SJCRH30 (cell line): Measurements from ENCODE around the gene CFAP47. TPM values are rescaled to one million over a fixed set of nuclear protein-coding genes. Genes with fewer than 3 reads are reported as not detected.
A peak's percentile ranks its signal among the peaks of the same experiment; 100 is the strongest.
"Not testable (repeated sequence)": the region's sequence is repeated elsewhere in the genome, so short reads cannot be mapped to it uniquely, and the experiment has no call there.

Experiments
- DNase-seq, 2 experiments: peaks; one replicate each; pipeline ENCODE4 v3.0.0-alpha.2; 2015 to 2020
- H3K27ac ChIP-seq: fragments of 250-450 bp; sonication (Bioruptor Pico); 2 replicates; pipeline ENCODE4 v1.5.1; 2020; ENCODE audit warnings: mild to moderate bottlenecking, moderate library complexity
- H3K27me3 ChIP-seq: fragments of 250-450 bp; sonication (Bioruptor Pico); 2 replicates; pipeline ENCODE4 v1.5.1; 2020; ENCODE audit warnings: mild to moderate bottlenecking, moderate library complexity
- H3K36me3 ChIP-seq: fragments of 250-450 bp; sonication (Bioruptor Pico); 2 replicates; pipeline ENCODE4 v1.5.1; 2020; ENCODE audit warnings: mild to moderate bottlenecking, moderate library complexity
- H3K4me1 ChIP-seq: fragments of 250-450 bp; sonication (Bioruptor Pico); 2 replicates; pipeline ENCODE4 v1.5.1; 2020; ENCODE audit warnings: mild to moderate bottlenecking, moderate library complexity
- H3K4me3 ChIP-seq: fragments of 250-450 bp; sonication (Bioruptor Pico); 2 replicates; pipeline ENCODE4 v1.5.1; 2020; ENCODE audit warnings: mild to moderate bottlenecking, moderate library complexity
- H3K9me3 ChIP-seq: fragments of 250-450 bp; sonication (Bioruptor Pico); replicated peaks from 2 replicates; pipeline ENCODE4 v1.5.1; 2020; ENCODE audit warnings: mild to moderate bottlenecking, moderate library complexity
- total RNA-seq: library from RNA; depleted of rRNA; stranded (reverse); fragments of >200 nt; shearing (Covaris generic); gene quantifications from 2 replicates; pipeline ENCODE4 v1.2.3, GENCODE V29; 2014; rRNA removed

CFAP47 gene, protein sequence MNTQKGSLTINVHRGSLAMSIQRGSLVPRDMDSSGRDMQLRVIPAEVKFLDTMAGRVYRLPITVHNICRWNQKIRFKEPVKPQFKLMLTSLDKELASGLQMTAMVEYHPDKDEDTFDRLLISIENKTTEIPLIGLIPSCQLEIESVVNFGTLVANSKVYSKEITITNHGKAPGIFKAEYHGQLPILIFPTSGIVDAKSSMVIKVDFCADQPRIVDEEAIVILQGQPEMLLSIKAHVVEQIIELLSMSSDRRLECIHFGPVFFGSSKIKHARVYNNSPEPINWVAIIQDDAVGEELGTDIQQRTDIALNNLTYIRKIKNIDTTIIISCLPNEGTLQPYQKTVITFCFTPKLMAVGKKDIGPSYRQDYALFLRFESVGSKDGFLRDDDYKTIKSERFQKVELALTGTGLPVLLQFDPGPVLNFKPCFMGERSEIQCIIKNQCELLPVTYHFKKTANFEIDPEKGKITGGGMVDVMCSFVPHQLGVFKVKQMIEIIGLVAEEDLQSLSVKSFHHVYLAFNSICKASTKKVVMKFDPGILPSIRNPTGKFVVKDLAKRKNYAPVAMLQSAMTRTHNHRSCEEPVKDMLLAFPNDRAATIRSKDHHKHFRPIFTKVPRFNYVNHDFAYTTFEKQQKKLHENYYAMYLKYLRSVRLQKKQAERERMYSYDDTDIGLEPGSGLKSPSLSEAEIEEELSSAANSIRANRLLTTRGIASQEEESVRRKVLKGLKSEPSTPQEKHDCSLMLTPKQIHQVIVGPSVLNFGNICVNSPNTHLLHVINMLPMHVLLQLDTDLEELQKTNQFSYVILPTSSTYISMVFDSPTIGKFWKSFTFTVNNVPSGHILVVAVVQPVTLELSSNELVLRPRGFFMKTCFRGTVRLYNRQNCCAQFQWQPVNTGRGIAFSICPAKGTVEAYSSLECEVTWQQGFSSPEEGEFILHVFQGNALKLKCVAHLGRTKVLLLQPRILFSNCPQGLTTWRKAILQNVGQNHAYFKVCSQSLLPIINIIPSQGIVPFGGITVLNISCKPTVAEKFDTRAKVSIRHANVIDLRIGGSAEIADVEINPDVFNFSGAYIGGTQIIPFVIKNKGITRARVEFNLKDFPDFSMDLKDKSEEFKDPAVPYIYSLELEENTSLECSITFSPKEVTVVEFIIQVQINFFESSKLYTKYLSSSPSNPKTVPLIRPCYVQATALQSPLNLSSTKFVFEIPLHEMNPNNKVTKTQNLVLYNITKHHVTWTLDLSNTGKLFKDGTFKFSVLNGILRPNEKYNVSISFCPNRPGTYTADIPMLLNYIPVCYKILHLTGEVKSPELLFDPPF (N-terminal part only)
- not detected in 2 replicates for total RNA-seq

DNA sequence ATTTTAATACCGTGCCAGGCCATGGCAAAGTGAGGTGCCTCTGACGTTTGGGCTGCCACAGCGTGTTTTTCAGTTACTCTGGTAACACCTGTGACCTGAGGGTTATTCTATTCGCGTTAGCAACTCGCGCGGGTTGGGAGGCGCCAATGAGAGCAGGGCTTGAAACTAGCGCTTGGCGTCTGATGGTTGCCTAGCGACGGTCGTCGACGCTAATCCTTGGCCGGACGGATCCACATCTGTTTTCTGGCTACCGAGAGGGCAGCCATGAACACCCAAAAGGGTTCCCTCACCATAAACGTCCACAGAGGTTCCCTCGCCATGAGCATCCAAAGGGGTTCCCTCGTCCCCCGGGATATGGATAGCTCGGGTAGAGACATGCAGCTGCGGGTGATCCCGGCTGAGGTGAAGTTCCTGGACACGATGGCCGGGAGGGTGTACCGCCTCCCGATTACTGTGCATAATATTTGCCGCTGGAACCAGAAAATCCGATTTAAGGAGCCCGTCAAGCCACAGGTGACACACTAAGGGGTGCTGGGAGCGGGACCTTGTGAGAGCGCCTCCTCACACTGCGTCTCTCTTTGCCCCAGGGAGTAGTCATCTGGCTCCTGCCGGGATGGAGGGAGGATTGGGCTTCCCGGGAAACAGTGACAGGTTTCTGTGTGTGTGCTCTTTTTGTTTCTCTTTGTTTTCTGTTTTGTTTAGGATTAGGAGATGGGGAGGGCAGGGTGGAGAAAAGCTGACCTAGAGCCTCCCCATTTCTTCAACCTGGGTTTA is at the start of gene CFAP47:
TSS of gene CFAP47 (plus strand) at position 199 of the 774 bp plus-strand sequence. CDS start at position 265, 66 bp downstream.
- H3K4me1 ChIP-seq = no peaks in the 10 kb centered on the region
- no peaks in the 10 kb centered on the region for H3K9me3 ChIP-seq
- no peak within 1 kb of the TSS for H3K27ac ChIP-seq
- peak in 1 of 2 experiments; percentile 12 for DNase-seq
- H3K36me3 ChIP-seq = no peaks in the 10 kb centered on the region
- H3K4me3 ChIP-seq = no peak within 1 kb of the TSS
- H3K27me3 ChIP-seq = no peaks in the 10 kb centered on the region

DNA sequence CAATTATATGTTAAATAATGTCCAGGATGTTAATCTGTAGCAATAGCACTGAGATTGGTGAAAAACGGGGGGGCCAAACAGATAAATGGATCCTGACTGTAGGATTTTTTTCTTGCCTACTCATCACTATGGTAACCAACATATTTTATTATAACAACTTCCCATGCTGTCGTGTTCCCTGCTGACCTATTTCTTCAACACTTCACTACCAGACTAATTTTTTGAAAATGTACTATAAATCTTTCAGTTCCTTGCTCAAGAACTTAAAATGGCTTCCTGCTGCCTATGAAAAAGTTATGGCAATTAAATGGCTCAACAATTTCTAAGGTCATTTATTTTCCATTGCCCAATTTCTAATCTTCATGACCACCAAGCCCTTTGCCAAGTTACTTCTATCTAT is 38.9 kb upstream of the CFAP47 start:
- no peak for DNase-seq
- no peaks in the 10 kb centered on the region for H3K9me3 ChIP-seq
- no peaks in the 10 kb centered on the region for H3K36me3 ChIP-seq
- H3K4me1 ChIP-seq = no peaks in the 10 kb centered on the region
- no peak overlapping the region for H3K4me3 ChIP-seq
- H3K27me3 ChIP-seq = no peaks in the 10 kb centered on the region
- H3K27ac ChIP-seq = no peak overlapping the region

DNA sequence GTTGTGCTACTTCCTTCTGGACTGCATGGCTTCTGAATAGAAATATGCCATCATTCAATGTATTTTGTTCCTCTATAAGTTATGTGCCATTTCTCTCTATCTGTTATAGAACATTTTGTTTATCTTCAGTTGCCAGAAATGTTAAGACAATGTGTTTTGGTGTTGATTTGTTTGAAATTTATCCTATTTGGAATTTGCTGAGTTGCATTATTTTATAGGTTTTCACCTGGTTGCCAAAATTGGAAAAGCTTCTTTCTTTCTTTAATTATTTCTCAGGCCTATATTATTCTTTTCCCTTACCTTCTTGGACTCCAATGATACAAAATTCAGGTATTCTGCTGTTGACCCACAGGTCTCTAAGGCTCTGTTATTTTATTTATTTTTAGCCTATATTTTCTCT is 33.4 kb upstream of the CFAP47 start:
- Histone ChIP-seq H3K27ac (no peak overlapping the region), H3K9me3 (no peaks in the 10 kb centered on the region), H3K36me3 (no peaks in the 10 kb centered on the region), H3K4me3 (no peak overlapping the region), H3K27me3 (no peaks in the 10 kb centered on the region), H3K4me1 (no peaks in the 10 kb centered on the region)
- DNase-seq = no peak

DNA sequence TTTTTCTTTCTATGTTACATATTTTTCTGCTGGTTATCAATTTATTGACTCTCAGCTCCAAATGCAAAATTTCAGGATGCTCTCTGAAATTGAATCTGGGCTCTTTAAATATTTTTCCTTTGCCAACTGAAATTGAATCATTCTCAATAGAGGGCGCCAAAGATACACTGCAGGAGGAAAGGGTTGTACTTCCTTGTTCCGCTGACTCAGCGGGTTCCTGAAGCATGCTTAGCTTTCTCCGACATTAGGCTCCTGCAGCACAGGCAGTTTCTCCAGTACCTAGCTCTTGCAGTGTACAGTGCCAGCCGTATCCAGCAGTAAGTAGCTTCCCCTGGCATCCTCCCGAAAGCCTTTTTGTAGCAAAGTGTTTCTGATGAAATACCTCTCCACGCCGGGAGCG is 28.8 kb upstream of the CFAP47 start:
- no peaks in the 10 kb centered on the region for H3K27me3 ChIP-seq
- no peaks in the 10 kb centered on the region for H3K4me1 ChIP-seq
- DNase-seq = peak; percentile 20 to 61
- no peak overlapping the region for H3K27ac ChIP-seq
- H3K4me3 ChIP-seq = no peak overlapping the region
- no peaks in the 10 kb centered on the region for H3K36me3 ChIP-seq
- H3K9me3 ChIP-seq = no peaks in the 10 kb centered on the region

DNA sequence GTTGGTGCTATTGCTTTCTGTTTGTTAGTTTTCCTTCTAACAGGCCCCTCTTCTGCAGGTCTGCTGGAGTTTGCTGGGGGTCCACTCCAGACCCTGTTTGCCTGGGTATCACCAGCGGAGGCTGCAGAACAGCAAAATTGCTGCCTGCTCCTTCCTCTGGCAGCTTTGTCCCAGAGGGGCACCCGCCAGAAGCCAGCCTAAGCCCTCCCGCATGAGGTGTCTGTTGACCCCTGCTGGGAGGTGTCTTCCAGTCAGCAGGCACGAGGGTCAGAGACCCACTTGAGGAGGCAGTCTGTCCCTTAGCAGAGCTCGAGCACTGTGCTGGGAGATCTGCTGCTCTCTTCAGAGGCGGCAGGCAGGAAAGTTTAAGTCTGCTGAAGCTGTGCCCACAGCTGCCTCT is 67.3 kb downstream of the CFAP47 start:
- DNase-seq, H3K36me3 ChIP-seq, H3K4me3 ChIP-seq, H3K27me3 ChIP-seq, H3K9me3 ChIP-seq, H3K4me1 ChIP-seq, H3K27ac ChIP-seq: not testable (repeated sequence)

- no peaks in the 10 kb centered on the region for H3K36me3 ChIP-seq
- H3K4me1 ChIP-seq = no peaks in the 10 kb centered on the region
- DNase-seq = no peak
- H3K4me3 ChIP-seq = no peak overlapping the region
- no peaks in the 10 kb centered on the region for H3K9me3 ChIP-seq
- H3K27me3 ChIP-seq = no peaks in the 10 kb centered on the region
- H3K27ac ChIP-seq = no peak overlapping the region
Observed at GRCh38 chrX:36007207-36007606, 87.7 kb downstream of the CFAP47 start.

- DNase-seq = no peak
- no peaks in the 10 kb centered on the region for H3K27me3 ChIP-seq
- no peak overlapping the region for H3K27ac ChIP-seq
- no peaks in the 10 kb centered on the region for H3K4me1 ChIP-seq
- no peaks in the 10 kb centered on the region for H3K36me3 ChIP-seq
- no peaks in the 10 kb centered on the region for H3K9me3 ChIP-seq
- H3K4me3 ChIP-seq = no peak overlapping the region
Observed at GRCh38 chrX:36019125-36019524, 99.6 kb downstream of the CFAP47 start.

GRCh38 chrX:36035550-36035949 is 116.0 kb downstream of the CFAP47 start:
- H3K27ac ChIP-seq = no peak overlapping the region
- no peak for DNase-seq
- H3K36me3 ChIP-seq = no peaks in the 10 kb centered on the region
- no peaks in the 10 kb centered on the region for H3K4me1 ChIP-seq
- H3K4me3 ChIP-seq = no peak overlapping the region
- no peaks in the 10 kb centered on the region for H3K27me3 ChIP-seq
- H3K9me3 ChIP-seq = no peaks in the 10 kb centered on the region

DNA sequence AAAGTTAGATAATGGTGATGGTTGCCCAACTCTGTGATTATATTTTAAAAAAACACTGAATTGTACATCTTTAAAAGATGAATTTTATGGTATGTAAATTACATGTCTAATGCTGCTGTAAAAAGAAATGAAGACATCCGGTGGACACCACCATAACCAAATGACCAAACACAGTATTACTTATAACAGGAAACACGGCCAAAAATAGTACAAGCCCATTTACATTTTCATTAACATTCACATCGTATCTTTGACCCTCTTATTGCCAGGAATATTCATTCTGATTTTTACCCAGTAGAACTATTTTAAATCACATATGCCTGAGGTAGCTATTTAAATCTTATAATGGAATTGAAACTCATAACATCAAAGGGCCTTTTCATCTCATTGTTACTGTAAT is 143.2 kb downstream of the CFAP47 start:
- H3K4me3 ChIP-seq = no peak overlapping the region
- H3K36me3 ChIP-seq = no peaks in the 10 kb centered on the region
- DNase-seq = no peak
- no peaks in the 10 kb centered on the region for H3K4me1 ChIP-seq
- no peak overlapping the region for H3K27ac ChIP-seq
- H3K27me3 ChIP-seq = no peaks in the 10 kb centered on the region
- no peaks in the 10 kb centered on the region for H3K9me3 ChIP-seq

DNA sequence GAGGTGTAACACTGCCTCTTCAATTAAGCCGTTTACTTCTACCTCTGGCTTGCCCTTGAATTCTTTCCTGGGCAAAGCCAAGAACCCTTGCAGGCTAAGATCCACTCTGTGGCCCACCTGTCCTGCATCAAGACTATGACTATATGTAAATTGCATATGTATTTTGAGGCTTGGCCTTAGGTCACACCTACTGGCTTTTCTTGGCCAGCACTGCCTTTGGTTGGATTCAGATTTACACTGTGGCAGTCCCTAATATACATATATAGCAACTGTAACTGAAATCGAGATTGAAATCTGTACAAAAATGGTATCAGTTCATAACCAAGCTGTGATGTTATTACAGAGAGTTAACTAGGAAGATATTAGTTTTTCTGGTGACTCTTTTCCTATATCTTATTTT is 151.5 kb downstream of the CFAP47 start:
- Histone ChIP-seq H3K36me3 (no peaks in the 10 kb centered on the region), H3K27ac (no peak overlapping the region), H3K4me1 (no peaks in the 10 kb centered on the region), H3K4me3 (no peak overlapping the region), H3K9me3 (no peaks in the 10 kb centered on the region), H3K27me3 (no peaks in the 10 kb centered on the region)
- DNase-seq = no peak

- DNase-seq, H3K27ac ChIP-seq, H3K9me3 ChIP-seq, H3K27me3 ChIP-seq, H3K4me3 ChIP-seq, H3K4me1 ChIP-seq, H3K36me3 ChIP-seq: not testable (repeated sequence)
Observed at GRCh38 chrX:36075009-36075408, 155.5 kb downstream of the CFAP47 start.

GRCh38 chrX:36083256-36083655 is 163.7 kb downstream of the CFAP47 start:
- H3K4me3 ChIP-seq = no peak overlapping the region
- H3K27ac ChIP-seq = no peak overlapping the region
- H3K9me3 ChIP-seq = no peaks in the 10 kb centered on the region
- H3K27me3 ChIP-seq = no peaks in the 10 kb centered on the region
- no peaks in the 10 kb centered on the region for H3K4me1 ChIP-seq
- H3K36me3 ChIP-seq = no peaks in the 10 kb centered on the region
- DNase-seq = no peak

GRCh38 chrX:36087366-36087765 is 167.8 kb downstream of the CFAP47 start:
- H3K4me3 ChIP-seq = no peak overlapping the region
- H3K9me3 ChIP-seq = no peaks in the 10 kb centered on the region
- no peaks in the 10 kb centered on the region for H3K27me3 ChIP-seq
- no peak for DNase-seq
- no peak overlapping the region for H3K27ac ChIP-seq
- H3K36me3 ChIP-seq = no peaks in the 10 kb centered on the region
- no peaks in the 10 kb centered on the region for H3K4me1 ChIP-seq

DNA sequence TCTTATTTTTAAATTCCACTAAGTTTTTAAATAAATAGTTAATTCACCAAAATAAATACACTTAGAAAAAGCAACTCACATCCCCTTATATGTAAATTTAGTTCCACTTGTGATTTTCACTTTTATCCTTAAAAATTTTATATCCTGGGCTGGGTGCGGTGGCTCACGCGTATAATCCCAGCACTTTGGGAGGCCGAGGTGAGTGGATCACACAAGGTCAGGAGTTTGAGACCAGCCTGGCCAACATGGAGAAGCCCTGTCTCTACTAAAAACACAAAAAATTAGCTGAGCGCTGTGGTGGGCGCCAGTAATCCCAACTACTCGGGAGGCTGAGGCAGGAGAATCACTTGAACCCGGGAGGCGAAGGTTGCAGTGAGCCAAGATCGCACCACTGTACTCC is 169.4 kb downstream of the CFAP47 start:
- not testable (repeated sequence) for H3K9me3 ChIP-seq, H3K27ac ChIP-seq, H3K36me3 ChIP-seq, H3K4me1 ChIP-seq, H3K4me3 ChIP-seq, DNase-seq, H3K27me3 ChIP-seq
